D721Med (cell line): ENCODE data around the gene THBS3.
A peak's percentile ranks its signal among the peaks of the same experiment; 100 is the strongest.

Experiments used
- DNase-seq: peaks from one replicate; pipeline ENCODE4 v3.0.0; 2011; ENCODE audit warnings: low spot score; ENCODE audit not compliant: insufficient read length
- FAIRE-seq: peaks from 2 replicates; lab custom pipeline; 2011; peaks lifted over from hg19 to GRCh38; lab: Jason Lieb, UNC
- TF ChIP-seq, protein P1 (sequence below): IDR thresholded peaks from 2 replicates; pipeline ENCODE4 v1.5.1; 2012; ENCODE audit warnings: mild to moderate bottlenecking, control low read depth; ENCODE audit not compliant: insufficient read depth; ENCODE audit errors: missing control alignments

THBS3 gene

DNA sequence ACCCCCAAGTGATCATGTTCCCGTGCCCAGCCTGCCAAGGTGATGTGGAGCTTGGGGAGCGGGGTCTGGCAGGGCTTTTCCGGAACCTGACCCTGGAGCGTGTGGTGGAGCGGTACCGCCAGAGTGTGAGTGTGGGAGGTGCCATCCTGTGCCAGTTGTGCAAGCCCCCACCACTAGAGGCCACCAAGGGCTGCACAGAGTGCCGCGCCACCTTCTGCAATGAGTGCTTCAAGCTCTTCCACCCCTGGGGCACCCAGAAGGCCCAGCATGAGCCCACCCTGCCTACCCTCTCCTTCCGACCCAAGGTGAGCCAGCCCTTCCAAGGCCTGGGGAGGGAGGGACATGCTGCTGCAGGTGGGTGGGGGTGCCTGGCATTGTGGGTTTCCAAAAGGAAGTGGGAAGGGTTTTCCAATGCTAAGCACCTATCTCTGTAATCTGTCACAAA, 31.7 kb downstream of the THBS3 start:
- FAIRE-seq (no peak), DNase-seq (peak; percentile 17)
- TF ChIP-seq, protein P1, sequence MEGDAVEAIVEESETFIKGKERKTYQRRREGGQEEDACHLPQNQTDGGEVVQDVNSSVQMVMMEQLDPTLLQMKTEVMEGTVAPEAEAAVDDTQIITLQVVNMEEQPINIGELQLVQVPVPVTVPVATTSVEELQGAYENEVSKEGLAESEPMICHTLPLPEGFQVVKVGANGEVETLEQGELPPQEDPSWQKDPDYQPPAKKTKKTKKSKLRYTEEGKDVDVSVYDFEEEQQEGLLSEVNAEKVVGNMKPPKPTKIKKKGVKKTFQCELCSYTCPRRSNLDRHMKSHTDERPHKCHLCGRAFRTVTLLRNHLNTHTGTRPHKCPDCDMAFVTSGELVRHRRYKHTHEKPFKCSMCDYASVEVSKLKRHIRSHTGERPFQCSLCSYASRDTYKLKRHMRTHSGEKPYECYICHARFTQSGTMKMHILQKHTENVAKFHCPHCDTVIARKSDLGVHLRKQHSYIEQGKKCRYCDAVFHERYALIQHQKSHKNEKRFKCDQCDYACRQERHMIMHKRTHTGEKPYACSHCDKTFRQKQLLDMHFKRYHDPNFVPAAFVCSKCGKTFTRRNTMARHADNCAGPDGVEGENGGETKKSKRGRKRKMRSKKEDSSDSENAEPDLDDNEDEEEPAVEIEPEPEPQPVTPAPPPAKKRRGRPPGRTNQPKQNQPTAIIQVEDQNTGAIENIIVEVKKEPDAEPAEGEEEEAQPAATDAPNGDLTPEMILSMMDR, result no peak

DNA sequence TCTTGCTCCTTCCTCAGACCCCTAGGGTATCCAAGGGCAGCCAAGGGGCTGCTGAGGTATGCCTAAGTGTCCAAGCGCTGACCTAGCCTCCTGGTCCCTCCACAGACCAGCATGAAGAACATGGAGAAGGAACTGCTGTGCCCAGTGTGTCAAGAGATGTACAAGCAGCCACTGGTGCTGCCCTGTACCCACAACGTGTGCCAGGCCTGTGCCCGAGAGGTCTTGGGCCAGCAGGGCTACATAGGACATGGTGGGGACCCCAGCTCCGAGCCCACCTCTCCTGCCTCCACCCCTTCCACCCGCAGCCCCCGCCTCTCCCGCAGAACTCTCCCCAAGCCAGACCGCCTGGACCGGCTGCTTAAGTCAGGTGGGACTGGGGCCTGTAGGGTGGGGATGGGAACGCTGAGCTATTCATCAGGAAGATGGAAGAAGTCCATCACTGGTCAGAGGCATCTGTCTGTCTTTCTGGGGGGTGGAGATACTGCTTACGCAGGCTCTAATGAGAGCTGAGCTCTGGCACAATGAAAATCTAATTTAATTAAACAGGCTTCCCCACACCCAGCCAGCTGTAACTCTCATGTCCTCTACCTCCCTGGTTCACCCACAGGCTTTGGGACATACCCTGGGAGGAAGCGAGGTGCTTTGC, 32.3 kb downstream of the THBS3 start:
- DNase-seq (peak; percentile 21), FAIRE-seq (no peak)
- TF ChIP-seq, protein P1, result no peak

DNA sequence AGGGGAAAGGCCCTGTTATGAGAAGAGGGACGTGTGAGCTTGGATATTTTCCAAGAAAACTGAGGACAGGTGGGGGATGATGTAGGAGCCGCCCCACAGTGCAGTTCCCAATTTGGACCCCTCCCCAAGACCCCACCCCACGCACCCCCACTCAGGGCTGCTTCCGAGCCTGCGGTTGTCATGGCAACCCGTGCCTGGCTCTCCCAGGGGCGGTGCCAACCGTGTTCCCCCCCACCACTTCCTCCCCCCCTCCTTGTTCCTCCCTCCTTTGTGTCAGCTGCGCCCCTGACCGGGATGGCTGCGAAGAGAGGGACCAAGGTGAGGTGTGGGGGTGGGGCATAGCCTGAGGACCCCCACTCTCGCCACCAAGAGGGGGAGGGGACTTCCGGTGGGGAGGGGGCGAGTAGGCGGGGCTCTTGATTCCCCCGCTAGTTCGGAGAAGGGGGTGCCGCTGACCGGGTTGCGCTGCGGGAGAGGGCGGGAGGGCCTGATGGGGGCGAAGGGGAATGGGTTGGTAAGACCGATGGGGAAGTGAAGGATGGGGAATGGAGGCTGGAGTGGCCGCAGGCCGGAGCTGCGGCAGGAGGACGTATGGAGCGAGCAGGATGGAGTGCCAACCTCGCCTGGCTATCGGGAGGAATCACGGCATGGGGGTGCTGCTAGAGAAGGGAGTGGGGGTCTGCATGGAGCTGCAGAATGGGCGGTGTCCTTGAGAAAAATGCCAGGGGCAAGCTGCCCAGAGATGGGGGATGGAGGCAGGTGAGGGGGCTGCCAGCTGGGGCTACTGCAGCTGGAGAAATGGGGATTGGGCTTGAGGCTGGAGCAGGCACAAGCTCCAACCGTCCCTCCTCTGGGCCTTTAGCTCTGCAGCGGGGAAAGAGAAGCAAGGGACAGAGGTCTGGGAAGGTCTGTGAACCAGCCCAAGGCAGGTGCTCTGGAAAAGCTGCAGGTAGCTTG, 33.1 kb downstream of the THBS3 start:
- FAIRE-seq (no peak), DNase-seq (peak; percentile 71)

DNA sequence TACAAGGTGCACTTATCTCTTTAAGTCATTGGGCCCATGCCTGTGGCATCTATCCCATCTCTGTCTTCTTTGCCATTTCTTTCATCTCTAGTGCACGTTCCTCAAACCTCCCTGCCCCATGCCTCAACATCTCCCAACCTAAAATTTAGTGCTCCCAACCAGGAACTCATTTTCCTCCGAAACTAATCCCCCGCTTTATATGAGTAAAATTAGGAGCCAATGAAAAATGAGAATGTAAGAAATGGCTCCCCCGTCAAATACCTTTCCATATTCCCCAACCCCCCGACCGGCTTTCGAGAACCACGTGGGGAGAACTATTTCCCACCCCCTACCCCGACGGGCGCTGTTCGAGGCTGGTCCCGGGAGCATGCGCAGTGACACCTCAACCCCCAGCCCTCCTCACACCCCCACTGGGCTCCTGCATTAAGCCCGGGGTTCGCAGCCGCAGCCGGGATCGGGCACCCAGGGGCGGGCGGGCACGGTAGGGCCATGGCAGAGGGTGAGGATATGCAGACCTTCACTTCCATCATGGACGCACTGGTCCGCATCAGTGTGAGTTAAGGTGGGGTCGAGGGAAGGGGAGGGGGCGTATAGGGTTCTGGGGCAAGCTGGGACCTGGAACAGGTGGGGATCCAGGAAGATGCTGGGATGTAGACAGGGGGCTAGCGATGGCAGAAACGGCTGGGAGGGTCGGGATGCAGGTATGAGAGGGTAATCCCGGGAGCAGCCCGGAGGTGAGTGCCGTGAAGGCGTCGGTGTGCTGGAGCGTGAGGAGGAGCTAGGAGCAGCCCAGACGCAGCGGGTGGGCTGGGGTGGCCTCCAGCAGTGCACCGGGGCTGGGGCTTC, 34.0 kb downstream of the THBS3 start, which contains the start of gene TRIM46:
Gene TRIM46, plus strand, starts transcription at position 372 of the 846 bp plus-strand sequence. Its CDS starts 118 bp downstream, at position 490.
- DNase-seq, result peak; percentile 99
- TF ChIP-seq, protein P1, result no peak
- no peak for FAIRE-seq

More for the DNA sequence above, 33.1 kb downstream of the THBS3 start:
- TF ChIP-seq, protein P1, result no peak

DNA sequence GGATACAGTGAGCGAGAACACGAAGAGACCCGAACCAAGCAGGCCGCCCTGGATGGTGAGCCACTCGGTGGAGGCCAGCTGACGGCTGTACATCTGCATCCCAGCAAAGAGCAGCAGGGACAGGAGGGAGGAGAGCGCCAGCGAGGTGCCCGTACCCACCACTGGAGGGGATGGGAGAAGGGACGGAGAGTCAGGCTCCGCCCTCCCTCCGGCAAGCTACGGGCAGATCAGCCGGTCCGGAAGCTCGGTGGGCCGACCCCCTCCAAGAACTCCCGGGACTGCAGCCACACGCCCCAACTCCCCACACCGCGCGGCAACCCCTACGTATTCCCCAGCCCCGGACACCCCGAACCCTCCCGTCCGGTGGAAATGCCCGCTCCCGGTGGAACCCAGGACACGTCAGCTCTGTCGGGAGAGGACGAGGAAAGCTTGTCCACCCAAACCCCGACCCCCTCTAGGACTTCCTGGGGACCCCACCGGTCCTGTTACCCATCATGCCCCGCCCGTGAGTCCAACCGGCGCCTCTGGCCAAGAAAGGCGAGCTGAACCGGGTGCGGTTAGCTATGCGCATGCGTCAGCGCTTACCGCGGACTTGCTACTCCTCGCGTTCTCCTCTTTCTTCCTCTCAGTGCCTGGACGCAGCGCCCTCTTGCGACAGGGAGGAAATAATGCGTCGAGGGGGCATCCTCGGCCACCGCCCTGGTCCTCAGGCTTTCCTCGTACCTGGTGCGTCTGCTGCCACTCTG, 34.8 kb downstream of the THBS3 start, which contains the start of gene KRTCAP2:
Gene KRTCAP2, minus strand, starts transcription at position 573 of the 746 bp plus-strand sequence. Its CDS starts 80 bp downstream, at position 493.
- peak; percentile 61 for FAIRE-seq
- peak; percentile 100 for DNase-seq
- TF ChIP-seq, protein P1, result peak; percentile 99
